GM19193 (cell line): ENCODE data around the gene MST1R.

Source experiments
- POLR2A ChIP-seq: IDR thresholded peaks from 4 replicates; pipeline ENCODE4 v1.6.1; 2011; ENCODE audit not compliant: insufficient read depth, insufficient read length; ENCODE audit errors: extremely low read depth

The MST1R gene

DNA sequence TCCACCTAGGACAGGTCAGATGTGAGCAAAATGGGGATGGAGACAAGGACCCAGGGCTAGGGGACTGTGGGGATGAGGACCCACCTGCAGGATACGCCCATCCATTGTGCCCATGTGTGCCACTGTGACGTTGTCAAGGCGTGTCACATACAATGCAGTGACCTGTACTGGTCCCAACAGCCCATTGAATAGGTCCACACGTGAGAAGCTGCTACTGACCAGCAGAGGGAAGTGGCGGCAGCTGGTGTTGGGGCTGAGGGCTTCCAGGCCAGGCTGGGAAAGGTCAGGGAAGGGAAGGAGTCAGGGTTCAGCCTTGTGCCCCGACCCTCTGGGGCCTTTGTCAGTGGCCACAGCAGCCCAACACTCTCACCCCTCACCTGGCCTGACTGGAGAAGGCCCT, 4.7 kb downstream of the MST1R start:
- no peak for TF ChIP-seq POLR2A

DNA sequence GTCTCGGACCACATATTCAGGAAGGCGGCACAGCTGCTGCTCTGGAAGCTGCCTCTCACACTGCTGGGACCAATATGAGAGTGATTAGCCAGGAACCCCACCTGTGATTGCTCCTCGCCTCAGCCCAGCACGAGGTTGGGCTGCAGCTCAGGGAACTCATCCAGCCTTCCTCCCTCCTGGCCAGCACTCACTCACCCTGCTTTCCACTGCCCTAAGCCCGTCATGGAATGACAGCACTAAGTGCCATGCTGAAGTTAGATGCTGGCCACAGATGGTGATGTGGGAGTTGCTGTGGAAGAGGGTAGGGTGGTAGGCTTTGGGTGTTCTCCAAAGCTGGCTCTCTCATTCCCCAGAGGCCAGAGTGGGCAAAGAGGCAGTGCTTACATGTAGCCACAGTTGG, 7.3 kb downstream of the MST1R start:
- no peak for TF ChIP-seq POLR2A

DNA sequence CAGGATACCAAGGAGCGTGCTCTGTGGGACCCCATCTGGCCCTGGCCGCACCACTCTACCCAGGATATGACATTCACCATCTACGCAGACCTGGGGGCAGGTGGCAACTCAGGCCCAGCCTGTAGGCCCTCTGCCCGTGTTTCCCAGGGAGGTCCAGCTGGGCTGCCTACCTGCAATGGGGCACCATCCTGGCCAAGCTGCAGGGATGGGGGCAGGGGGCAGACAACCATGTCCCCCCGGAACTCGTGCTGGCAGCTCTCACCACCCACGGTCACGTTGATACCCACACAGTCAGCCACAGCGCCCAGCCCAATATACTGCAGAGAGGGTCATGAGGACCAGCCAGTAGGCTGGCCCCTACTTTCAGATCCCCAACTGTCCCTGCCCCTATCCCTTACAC, 7.9 kb downstream of the MST1R start:
- no peak for TF ChIP-seq POLR2A

DNA sequence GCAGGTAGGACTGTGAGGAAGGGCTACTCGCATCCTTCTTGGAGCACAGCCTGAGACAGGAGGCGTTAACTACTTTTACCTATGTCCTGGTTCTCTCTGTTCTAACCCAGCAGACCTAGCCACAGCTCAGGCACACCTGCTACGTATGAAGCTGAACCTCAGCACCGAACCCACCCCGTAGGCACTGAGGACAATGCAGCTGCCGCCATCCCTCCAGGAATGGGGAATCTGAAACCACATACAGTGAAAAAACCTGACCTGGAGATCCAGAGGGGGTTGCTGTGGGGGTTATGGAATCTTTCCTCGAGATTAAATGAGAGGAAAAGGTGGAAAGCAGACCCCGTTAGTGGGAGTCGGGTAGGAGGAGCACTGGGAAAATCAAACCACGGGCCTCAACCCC, 14.4 kb downstream of the MST1R start:
- no peak for TF ChIP-seq POLR2A

DNA sequence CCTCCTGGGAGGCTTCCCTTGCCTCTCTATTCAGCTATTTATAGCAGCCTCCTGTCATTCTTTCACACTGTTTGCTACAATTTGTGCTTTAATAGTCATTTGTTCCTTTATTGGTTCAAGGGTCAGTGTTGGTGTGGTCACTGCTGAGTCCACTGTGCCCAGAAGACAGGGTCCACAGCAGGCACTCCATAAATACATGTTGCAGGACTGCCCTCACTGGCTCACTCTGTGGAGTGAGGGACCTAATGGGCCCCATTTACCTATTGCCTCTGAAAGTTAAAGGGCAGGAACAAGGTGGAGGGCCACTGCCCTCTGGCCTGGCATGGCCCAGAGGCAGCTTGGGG, 16.8 kb downstream of the MST1R start:
- TF ChIP-seq POLR2A, result no peak

DNA sequence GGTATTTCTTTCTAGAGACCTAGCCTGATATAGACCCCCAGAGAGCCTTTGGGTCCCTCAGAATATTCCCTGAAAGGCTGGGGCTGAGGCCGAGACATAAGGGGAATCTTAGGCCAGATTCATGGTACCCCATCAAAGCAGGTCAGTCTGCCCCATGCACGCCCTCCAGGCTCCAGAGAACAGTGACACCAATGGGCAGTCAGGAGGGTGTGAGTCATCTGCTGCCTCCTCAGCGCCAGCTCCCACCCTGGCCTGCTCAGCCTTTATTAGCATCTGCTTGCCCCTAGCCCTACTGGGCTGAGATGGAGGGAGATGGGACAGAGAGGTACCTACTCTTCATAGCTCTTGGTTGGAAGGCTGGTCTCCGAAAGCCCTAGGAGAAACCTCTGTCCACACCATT, 19.7 kb downstream of the MST1R start:
- no peak for TF ChIP-seq POLR2A

DNA sequence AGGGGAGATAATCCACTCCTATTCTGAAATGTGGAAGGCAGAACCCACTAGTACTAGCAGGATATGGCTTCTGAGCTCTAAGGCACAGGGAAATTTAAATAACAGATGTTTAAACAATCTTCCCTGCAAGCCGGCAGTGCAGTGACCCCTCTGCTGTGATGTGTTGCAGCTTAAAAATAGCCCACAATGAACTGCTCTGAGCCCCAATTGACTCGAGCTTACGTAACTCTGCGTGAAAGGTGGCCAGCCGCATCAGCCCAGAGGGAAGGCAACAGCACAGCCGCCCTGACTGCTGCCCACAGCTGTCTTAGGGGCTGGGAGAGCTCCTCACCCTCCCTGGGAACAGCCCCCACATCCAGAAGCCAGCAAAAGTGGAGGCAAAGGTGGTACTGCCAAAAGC, 21.5 kb downstream of the MST1R start:
- TF ChIP-seq POLR2A, result no peak

DNA sequence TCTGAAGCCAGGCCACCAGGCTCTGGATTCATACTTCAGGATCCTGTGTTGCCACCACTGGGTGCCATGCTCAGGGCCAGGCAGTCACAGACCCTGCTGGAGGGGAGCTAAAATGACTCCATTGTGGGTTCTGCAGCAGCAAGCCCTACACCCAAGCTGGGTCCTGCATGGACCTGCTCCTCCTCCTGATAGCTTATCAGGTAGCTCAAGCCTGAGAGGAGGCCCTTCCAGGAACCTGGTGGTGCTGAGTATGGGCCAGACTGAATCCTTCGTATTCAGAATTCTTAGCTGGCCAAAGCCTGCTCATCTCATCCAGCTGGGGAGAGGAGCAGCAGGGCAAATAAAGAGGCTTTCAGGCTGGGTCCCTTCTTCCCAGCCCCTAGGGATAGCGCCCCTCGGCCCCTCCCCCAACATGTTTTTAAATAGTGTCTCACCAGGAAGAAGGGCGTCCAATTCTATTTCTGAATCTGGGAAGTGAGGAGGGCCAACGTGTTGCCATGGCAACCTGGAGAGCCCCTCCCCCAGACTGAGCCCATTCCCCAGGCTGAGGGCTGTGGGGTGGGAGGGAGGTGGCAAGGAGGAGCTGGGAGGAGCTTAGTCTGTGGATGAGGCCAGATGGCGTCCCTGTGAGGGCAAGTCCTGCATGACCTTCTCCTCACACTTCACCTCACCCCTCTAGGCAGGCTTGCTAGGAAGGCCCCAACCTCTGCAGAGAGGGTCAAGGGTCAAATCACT, 22.9 kb downstream of the MST1R start:
- TF ChIP-seq POLR2A, result no peak

DNA sequence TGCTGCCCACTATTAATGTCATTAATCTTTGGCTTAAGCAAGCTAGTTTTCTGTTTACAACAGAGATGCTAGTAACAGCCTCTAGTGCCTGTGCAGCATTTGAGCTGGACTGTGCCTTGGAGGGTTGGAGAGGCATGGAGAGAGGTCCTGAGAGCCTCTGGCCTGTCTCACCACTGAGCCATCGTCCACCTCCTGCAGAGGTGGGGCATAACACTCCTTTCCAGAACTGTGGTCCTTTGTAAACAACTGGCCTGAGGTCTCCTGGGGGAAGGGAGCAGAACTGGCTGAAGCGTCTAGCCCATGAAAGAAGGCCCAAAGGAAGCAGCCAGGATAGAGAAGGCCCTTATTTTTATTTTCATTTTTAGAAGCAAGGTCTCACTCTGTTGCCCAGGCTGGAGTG, 24.0 kb downstream of the MST1R start:
- TF ChIP-seq POLR2A, result no peak

DNA sequence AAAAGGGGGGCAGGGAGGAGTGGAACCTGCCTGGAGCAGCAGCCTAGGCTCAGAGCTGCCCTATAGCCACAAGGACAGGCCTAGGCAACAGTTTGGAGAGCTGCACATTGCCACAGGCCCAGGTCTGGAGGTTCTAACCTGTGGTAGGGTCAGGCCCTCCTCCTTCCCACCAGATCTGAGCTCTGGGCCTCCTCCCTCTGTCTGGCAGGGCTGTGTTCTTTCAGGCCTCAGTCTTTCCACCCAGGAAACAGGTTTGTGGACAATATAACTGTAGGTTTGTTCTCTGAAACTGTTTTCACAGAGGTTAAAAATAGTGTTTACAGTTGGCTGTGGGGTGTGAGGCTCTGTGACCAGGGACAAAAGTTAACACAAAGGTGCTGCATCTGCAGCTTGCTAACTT, 25.0 kb downstream of the MST1R start:
- TF ChIP-seq POLR2A, result no peak

DNA sequence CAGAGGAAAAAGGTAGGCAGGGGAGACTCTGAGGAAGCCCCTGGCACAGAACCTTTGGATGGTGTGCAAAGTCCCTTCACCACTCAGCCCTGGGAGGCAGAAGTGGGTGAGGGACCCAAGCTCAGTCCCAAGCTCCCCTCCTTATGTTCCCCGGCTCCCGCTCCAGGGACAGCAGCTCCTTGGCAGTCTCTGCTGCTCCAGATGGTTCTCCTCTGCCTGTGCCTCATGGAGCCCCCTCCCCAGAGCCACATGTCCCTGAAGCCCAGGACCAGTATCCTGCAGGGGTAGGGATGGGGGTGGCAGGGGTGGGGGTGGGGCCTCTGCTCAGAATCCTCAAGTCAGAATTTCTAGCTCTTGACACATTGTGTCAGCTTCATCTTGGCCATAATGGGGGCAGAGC, 26.0 kb downstream of the MST1R start:
- no peak for TF ChIP-seq POLR2A

DNA sequence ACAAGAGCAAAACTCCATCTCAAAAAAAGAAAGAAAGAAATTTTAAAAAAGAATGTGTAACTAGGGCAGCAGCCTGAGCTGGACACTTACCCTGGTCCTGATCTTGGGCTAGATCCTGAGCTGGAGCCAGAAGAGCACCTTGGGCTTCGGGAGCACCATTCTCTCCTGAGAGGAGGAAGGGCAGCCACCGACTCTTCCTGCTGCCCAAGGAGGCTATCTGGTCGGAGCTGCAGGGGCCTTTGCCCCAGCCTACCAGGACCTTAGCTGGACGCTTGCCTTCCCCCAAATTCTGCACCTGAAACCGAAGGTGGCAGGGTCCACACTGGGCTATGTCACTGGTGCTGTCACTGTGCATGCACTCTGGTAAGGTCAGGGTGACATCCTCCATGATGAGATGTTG, 27.1 kb downstream of the MST1R start:
- no peak for TF ChIP-seq POLR2A

DNA sequence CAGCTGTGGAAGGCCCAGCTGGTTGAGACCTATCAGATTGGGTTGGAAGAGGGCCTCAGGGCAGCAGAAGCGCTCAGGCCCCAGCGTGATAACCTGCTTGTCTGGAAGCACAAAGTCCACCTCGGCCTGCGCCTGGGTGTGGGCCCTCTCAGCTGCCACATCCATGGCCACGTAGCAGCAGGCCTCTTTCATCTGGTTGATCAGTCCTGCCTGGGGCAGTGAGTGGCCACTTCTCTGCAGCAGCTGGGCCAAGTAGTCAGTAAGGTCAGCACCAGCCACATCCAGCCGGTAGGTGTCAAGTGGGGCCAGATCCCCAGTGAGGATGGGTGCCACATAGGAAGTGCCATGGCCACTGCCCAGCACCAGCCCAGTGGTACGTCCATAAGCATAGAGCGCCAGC, 30.1 kb downstream of the MST1R start:
- no peak for TF ChIP-seq POLR2A

DNA sequence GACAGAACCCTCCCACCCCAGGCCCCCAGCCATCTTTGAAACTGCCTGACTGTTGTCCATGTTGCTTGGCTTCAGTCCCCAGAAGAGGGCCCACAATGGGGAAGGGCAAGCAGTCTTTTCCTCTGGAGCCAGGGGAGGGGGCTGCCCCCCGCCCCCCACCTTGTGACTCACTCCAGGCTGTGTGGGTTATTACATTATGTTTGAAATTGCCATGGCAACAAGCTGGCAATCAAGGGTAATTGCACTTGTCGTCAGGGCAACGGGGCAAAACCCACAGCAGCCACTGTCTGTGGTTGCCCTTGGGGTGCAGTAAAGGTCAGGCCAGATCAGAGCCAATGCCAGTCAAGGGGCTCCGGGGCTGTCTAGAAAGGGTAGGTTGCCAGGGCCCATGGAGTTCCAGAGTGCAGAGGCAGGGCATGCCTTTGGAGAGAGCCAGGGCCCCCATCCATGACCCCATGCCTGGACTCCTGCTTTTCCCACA, 30.8 kb downstream of the MST1R start:
- no peak for TF ChIP-seq POLR2A

DNA sequence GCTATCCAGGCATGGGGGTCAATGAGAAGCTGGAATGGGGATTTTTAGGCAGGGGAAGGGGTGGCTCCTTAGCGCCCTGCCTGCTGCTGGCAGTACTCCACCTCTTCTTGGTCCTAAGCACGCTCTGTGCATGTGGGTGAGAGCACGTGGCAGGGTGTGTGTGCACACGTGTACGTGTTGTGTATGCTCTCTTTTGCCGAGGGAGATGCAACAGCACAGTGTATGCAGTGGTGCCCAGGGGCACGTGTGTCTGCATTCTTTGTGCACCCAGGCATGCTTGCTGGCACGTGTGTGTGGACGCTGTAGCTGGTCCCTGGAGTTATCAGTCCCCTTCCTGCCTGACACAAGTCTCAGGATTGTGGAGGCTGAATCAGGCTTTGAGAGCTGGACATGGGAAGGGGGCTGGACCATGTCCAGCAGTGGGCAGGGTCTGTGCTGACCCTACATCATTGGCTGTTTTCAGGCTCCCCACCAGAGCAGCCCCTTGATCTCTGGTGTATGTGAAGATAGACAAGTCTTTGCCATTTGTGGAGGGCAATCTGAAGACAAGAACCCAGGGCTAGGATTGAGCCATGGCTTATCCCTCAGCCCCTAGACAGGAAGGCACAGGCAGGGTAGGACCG, 32.0 kb downstream of the MST1R start:
- no peak for TF ChIP-seq POLR2A

DNA sequence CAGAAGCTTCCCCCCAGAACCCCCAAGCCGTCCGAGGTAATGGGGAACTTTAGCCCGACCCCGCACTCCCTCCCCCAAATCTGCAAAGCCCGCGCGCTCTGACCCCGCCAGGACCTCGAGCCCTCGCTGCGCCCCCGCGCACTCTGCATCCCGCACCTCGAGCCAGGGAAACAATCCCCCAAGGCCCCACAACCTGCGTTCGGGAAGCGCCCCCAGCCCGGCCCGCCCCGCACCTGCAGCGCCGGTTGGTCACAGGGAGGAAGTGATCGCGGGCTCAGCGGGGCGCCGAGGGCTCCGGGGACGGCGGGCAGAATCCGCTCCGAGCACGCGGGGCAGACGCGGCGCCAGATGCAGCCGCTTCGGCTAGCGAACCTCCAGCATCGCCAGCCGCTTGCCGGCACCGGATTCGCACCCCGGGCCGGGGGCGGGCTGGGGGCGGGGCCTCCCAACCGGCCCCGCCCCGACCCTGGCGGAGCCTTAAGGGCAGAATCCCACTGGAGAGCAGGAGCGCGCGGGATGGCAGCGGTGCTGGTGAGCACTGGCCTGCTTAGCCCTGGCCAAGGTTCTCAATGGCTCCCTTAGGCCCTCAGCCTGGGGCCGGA, 34.0 kb downstream of the MST1R start, which contains the start of gene CAMKV:
CAMKV (minus strand) TSS at position 382 of the 602 bp plus-strand sequence. CDS start 7,518 bp downstream, outside the sequence.
- TF ChIP-seq POLR2A, result no peak
